Activated CD4-positive, alpha-beta T cell treated with anti-CD3 and anti-CD28 coated beads, Interleukin-10, Interleukin-2, amounts not matched to agents 100 ng/mL and 50 ng/mL, durations not matched to agents 16 hours and 8 hours (primary cell): ENCODE measurements around the gene RNF14.
"Not testable (repeated sequence)": the region's sequence is repeated elsewhere in the genome, so short reads cannot be mapped to it uniquely, and the experiment has no call there.

Source experiments
- DNase-seq: peaks from one replicate; pipeline ENCODE4 v3.0.0-alpha.2; 2020

RNF14 gene

GRCh38 chr5:142016556-142016955, 47.7 kb downstream of the RNF14 start:
- peak; percentile 87 for DNase-seq

GRCh38 chr5:142017832-142018427, 49.0 kb downstream of the RNF14 start:
- peak; percentile 87 for DNase-seq

DNA sequence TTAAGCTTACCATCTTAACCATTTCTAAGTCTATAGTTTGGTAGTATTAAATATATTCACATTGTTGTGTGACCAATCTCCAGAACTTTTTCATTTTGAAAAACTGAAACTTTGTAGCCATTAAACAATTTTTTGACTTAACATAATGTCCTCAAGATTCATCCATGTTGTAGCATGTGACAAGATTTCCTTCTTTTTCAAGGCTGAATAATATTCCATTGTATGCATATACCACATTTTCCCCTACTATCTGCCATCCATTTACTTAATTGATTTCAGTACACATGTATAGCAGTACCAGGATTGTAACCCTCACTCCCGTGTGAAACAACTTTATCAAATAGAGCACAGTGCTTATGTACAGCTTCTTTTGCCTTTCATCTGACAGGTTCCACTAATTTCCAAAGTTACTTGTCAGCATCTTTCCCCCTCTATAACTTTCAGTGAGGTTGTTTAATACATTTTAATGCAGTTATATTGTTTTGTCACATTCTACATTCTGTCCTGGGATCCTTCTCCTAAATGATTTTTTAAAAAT, 51.3 kb downstream of the RNF14 start:
- no peak for DNase-seq

DNA sequence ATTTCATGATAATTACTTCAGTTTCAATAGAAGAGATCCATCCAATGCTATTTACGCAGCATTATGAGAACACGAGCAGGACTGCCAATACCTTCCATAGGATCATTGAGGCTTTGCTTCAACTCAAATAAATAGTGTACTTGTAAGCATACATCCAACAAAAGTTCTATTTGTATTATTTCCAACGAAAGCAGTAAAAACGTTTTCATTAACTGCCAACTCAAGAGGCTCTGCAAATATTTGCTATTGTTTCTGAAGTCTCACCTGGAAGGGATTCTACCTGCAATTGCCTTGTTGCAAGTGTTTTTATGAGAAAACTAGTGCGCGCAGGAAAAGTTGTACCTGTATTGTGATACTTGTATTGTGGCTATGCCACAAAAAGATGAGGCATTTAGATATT, 54.9 kb downstream of the RNF14 start:
- no peak for DNase-seq

DNA sequence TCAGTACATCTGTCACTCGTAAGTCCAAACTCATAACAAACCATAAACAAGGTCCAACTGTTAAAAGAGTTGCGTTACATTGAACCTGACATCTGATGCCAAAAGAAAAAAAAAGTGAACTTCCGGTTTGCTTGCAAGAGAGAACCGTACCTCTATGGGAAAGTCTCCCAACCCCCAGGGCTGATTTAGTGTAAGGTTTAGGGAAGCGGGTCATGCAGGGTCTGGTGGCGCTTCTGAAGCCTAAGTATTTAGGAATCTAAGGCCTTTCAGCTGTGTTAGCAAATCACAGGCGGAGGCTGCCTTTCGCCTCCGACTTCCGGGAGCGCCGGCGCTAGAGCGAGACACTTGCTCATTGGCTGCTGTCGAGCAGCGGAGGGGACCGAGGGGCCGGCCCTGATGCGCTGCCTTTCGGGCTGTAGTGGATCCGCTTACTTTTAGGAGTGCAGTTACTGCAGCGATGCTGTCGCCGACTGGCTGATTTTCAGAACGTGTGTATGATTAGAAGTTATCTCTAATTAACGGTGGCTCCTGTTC, 55.9 kb downstream of the RNF14 start:
- DNase-seq = peak; percentile 93

DNA sequence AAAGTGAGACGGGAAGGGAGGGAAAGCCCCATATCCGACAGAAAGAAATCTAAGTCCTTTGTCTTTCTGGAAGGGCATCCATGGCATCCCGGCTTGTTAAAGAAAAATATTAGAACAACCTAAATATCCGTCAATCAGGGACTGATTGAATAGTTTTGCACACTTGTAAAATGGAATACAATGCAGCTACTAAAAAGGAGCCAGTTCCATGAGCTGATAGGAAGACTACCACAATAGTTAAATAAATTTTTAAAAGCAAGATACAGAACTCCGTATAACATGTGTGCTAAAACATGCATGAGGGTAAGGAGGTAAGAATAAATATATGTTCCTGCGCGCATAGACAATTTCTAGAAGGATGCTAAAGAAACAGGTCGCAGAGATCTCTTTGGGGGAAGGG, 56.7 kb downstream of the RNF14 start:
- no peak for DNase-seq

DNA sequence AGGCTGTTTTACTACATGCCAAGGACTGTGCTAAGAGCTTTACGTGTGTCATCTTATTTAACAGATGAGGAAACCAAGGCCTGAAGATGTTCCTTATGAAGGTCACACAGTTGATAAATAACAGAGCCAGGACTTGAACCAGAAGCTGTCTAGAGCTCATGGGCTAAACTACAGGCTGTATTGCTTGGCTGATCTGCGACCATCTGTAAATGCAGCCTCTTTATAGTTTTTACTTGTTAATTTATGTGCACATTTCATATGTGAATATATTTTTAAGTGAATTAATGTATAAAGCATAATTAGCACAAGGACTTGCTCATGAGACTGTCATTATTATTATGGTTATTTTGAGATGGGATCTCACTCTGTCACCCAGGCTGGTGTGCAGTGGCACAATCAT, 63.2 kb downstream of the RNF14 start:
- DNase-seq = no peak

- no peak for DNase-seq
These were observed 64.1 kb downstream of the RNF14 start for GRCh38 chr5:142032747-142033631.

GRCh38 chr5:142033632-142034567, 65.0 kb downstream of the RNF14 start:
- not testable (repeated sequence) for DNase-seq

GRCh38 chr5:142034994-142035393, 66.1 kb downstream of the RNF14 start:
- DNase-seq = no peak

GRCh38 chr5:142036918-142037317, 68.0 kb downstream of the RNF14 start:
- DNase-seq = no peak

GRCh38 chr5:142037599-142037998, 68.7 kb downstream of the RNF14 start:
- not testable (repeated sequence) for DNase-seq

DNA sequence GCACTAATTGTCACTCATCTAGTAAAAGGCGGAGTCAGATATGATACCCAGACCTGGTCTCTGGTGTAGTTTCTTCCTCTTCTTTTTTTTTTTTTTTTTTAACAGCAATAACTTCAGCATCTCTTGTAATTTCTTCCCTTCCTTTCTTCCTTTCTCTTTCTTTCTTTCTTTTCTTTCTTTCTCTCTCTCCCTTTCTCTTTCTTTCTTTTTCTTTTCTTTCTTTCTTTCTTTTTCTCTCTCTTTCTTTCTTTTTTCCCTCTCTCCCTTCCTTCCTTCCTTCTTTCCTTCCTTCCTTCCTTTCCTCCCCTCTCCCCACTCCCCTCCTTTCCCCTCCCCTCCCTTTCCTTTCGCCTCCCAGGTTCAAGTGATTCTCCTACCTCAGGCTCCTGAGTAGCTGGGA, 69.8 kb downstream of the RNF14 start:
- DNase-seq = no peak
